IMR-90 (cell line): ENCODE results near the gene ASF1A. TPM values are rescaled to one million over a fixed set of nuclear protein-coding genes. Genes with fewer than 3 reads are reported as not detected.

ENCODE experiments used
- ATAC-seq: fragments of 200-7000 bp; cut with Tn5 transposase; 2 replicates; pipeline ENCODE4 v1.9.1; 2020; ENCODE audit warnings: low read depth, mild to moderate bottlenecking, moderate library complexity
- BruUV-seq: library from RNA; stranded (reverse); fragments of 400-500 nt; replicated peaks from 2 replicates; lab custom pipeline; 2021; lab: Mats Ljungman, UMichigan
- CTCF ChIA-PET: fragments of 300-600 bp; formaldehyde crosslinking; extraction: SDS; loops from one replicate; lab custom pipeline; 2021; ENCODE audit warnings: antibody characterized with exemption; lab: Yijun Ruan, JAX
- POLR2A ChIA-PET: fragments of 300-600 bp; sonication (Branson Sonifier 250); formaldehyde crosslinking; loops from one replicate; lab custom pipeline; 2022; ENCODE audit warnings: antibody characterized with exemption; ENCODE audit not compliant: unreplicated experiment; lab: Charles Lee
- DNase-seq: peaks from one replicate; pipeline ENCODE4 v3.0.0; 2013
- H2AFZ ChIP-seq: replicated peaks from 2 replicates; pipeline ENCODE3; 2013; ENCODE audit warnings: low read length, mild to moderate bottlenecking; ENCODE audit not compliant: poor library complexity
- H2AK5ac ChIP-seq: 2 replicates; pipeline ENCODE4 v1.6.1; 2013; ENCODE audit warnings: low read depth, low read length, inconsistent platforms
- H2AK9ac ChIP-seq: replicated peaks from 2 replicates; pipeline ENCODE3; 2013; ENCODE audit warnings: mild to moderate bottlenecking, low read depth, low read length, moderate library complexity; ENCODE audit not compliant: poor library complexity
- H2BK120ac ChIP-seq: 2 replicates; pipeline ENCODE4 v1.6.1; 2013; ENCODE audit warnings: low read depth, low read length, inconsistent platforms
- H2BK15ac ChIP-seq: 3 replicates; pipeline ENCODE4 v1.6.1; 2013; ENCODE audit warnings: low read depth, low read length, inconsistent platforms
- H2BK20ac ChIP-seq: 2 replicates; pipeline ENCODE4 v1.6.1; 2013; ENCODE audit warnings: low read depth, mild to moderate bottlenecking, inconsistent platforms, low read length, moderate library complexity
- H2BK5ac ChIP-seq: 2 replicates; pipeline ENCODE4 v1.6.1; 2013; ENCODE audit warnings: mild to moderate bottlenecking, low read depth, low read length, inconsistent platforms; ENCODE audit not compliant: poor library complexity, severe bottlenecking
- H3K14ac ChIP-seq: replicated peaks from 2 replicates; pipeline ENCODE4 v1.6.1; 2013; ENCODE audit warnings: low read depth, low read length, inconsistent platforms
- H3K18ac ChIP-seq: 2 replicates; pipeline ENCODE4 v1.6.1; 2013; ENCODE audit warnings: low read depth, low read length, control low read depth
- H3K23ac ChIP-seq: 2 replicates; pipeline ENCODE4 v1.6.1; 2013; ENCODE audit warnings: low read depth, low read length, inconsistent platforms
- H3K27ac ChIP-seq: 2 replicates; pipeline ENCODE4 v1.5.1; 2013; ENCODE audit warnings: mild to moderate bottlenecking, control low read depth, low read length; ENCODE audit not compliant: insufficient read depth
- H3K27me3 ChIP-seq: 2 replicates; pipeline ENCODE4 v1.6.1; 2013; ENCODE audit warnings: low read length; ENCODE audit not compliant: control insufficient read depth, insufficient read depth
- H3K36me3 ChIP-seq: 2 replicates; pipeline ENCODE4 v1.6.1; 2013; ENCODE audit warnings: low read length, mixed read lengths; ENCODE audit not compliant: control insufficient read depth, insufficient read depth
- H3K4ac ChIP-seq: 2 replicates; pipeline ENCODE4 v1.6.1; 2013; ENCODE audit warnings: low read depth, low read length, inconsistent platforms
- H3K4me1 ChIP-seq: 2 replicates; pipeline ENCODE4 v1.6.1; 2013; ENCODE audit warnings: low read length, mixed read lengths; ENCODE audit not compliant: control insufficient read depth, insufficient read depth
- H3K4me2 ChIP-seq: 2 replicates; pipeline ENCODE4 v1.6.1; 2013; ENCODE audit warnings: low read depth, mild to moderate bottlenecking, control low read depth, low read length, moderate library complexity
- H3K4me3 ChIP-seq: 2 replicates; pipeline ENCODE4 v1.5.1; 2013; ENCODE audit warnings: low read depth, mild to moderate bottlenecking, control low read depth, low read length, moderate library complexity; ENCODE audit not compliant: insufficient read depth
- H3K56ac ChIP-seq: 2 replicates; pipeline ENCODE4 v1.6.1; 2013; ENCODE audit warnings: low read length, inconsistent platforms; ENCODE audit not compliant: insufficient read depth; ENCODE audit errors: extremely low read depth
- H3K79me1 ChIP-seq, 2 experiments: 2 replicates each; pipeline ENCODE4 v1.6.1; 2013; ENCODE audit warnings: low read length in 2 of 2, inconsistent platforms in 1 of 2, low read depth in 1 of 2
- H3K9ac ChIP-seq: 2 replicates; pipeline ENCODE4 v1.6.1; 2013; ENCODE audit warnings: low read depth, low read length, control low read depth
- H3K9me1 ChIP-seq: 2 replicates; pipeline ENCODE4 v1.6.1; 2013; ENCODE audit warnings: low read length, inconsistent platforms; ENCODE audit not compliant: insufficient read depth
- H3K9me3 ChIP-seq: 2 replicates; pipeline ENCODE4 v1.6.1; 2013; ENCODE audit warnings: low read length; ENCODE audit not compliant: control insufficient read depth, insufficient read depth
- H4K20me1 ChIP-seq: 2 replicates; pipeline ENCODE4 v1.6.1; 2013; ENCODE audit warnings: low read length, inconsistent platforms; ENCODE audit not compliant: insufficient read depth
- H4K5ac ChIP-seq: 2 replicates; pipeline ENCODE4 v1.6.1; 2013; ENCODE audit warnings: mild to moderate bottlenecking, low read depth, low read length, control low read depth
- H4K8ac ChIP-seq, 2 experiments: 2 replicates each; pipeline ENCODE4 v1.6.1; 2013; ENCODE audit warnings: low read depth in 2 of 2, low read length in 2 of 2, control low read depth in 1 of 2, inconsistent platforms in 1 of 2
- H4K91ac ChIP-seq: 2 replicates; pipeline ENCODE4 v1.6.1; 2013; ENCODE audit warnings: low read depth, low read length, inconsistent platforms; ENCODE audit not compliant: insufficient read depth
- CHD1 ChIP-seq: IDR thresholded peaks from 2 replicates; pipeline ENCODE4 v1.6.1; 2012; ENCODE audit warnings: low read depth, low read length, improper control_type of control experiment
- MAZ ChIP-seq: IDR thresholded peaks from 2 replicates; pipeline ENCODE4 v1.6.1; 2012; ENCODE audit warnings: low read depth, mild to moderate bottlenecking, low read length, improper control_type of control experiment, moderate library complexity, borderline replicate concordance
- SMC3 ChIP-seq: fragments of 150-350 bp; IDR thresholded peaks from 2 replicates; pipeline ENCODE4 v1.6.1; 2016; ENCODE audit warnings: low read depth, mild to moderate bottlenecking, antibody characterized with exemption, low read length, moderate library complexity
- whole genome bisulfite sequencing, 2 experiments: methylation state at CpG; one replicate each; pipeline versions ENCODE4 v1.1.5 to v1.1.7; 2013; ENCODE audit warnings: missing lambda C conversion rate in 2 of 2; ENCODE audit not compliant: insufficient read length in 1 of 2; ENCODE audit errors: extremely low coverage in 2 of 2; 5-methylcytosine and 5-hydroxymethylcytosine counted together
- dilution Hi-C: fragments of 300-500 bp; cut with HindIII; formaldehyde crosslinking; loops from one replicate; pipeline ENCODE4 v1.14.3; 2018; ENCODE audit warnings: low sequenced_read_pairs; ENCODE audit not compliant: unreplicated experiment
- in situ Hi-C: fragments of 300-500 bp; cut with MboI; formaldehyde crosslinking; loops from 3 replicates; pipeline ENCODE4 v1.14.3; 2019; ENCODE audit warnings: low sequenced_read_pairs, inconsistent platforms, mixed read lengths
- intact Hi-C: fragments of 100-400 bp; cut with micrococcal nuclease; formaldehyde crosslinking; loops from 2 replicates; pipeline ENCODE4 v1.10.0; 2022
- polyA plus RNA-seq, 3 experiments: library from polyadenylated mRNA; depleted of rRNA; stranded (reverse); fragments of >200 nt; gene quantifications; 2 replicates each; pipeline ENCODE4 v1.2.3, GENCODE V29; 2012; ENCODE audit warnings: low replicate concordance in 1 of 3
- total RNA-seq: library from RNA; depleted of rRNA; stranded (reverse); fragments of >200 nt; gene quantifications from 2 replicates; pipeline ENCODE4 v1.2.3, GENCODE V29; 2012

ASF1A gene
- total and polyA plus RNA-seq, 2 of the 4 experiments (the other 2 are of a cell fraction), result 10.1 to 11.1 TPM

- Histone ChIP-seq H4K20me1 (no peaks in the 10 kb centered on the region), H4K91ac (no peak overlapping the region), H3K18ac (no peak overlapping the region), H2BK15ac (no peak overlapping the region), H3K23ac (no peak overlapping the region), H3K4me3 (no peak overlapping the region), H2AFZ (no peak overlapping the region), H3K9ac (no peak overlapping the region), H4K5ac (no peak overlapping the region), H3K4ac (no peak overlapping the region), H3K9me3 (no peaks in the 10 kb centered on the region), H2BK20ac (no peak overlapping the region), H4K8ac (no peak overlapping the region), H3K79me1 (peaks cover 16 to 17% of the 10 kb centered on the region in 2 experiments; a peak in 3 of 4 replicates), H2BK5ac (no peak overlapping the region), H3K14ac (no peak overlapping the region), H2AK5ac (no peak overlapping the region), H2AK9ac (no peak overlapping the region), H3K27ac (no peak overlapping the region), H3K56ac (no peak overlapping the region), H3K36me3 (no peaks in the 10 kb centered on the region), H3K4me1 (no peaks in the 10 kb centered on the region), H2BK120ac (no peak overlapping the region), H3K27me3 (no peaks in the 10 kb centered on the region), H3K4me2 (no peak overlapping the region), H3K9me1 (peaks cover 8% of the 10 kb centered on the region; the same call in 1 of the 2 replicates)
- dilution Hi-C loops, result no loop called here
- ChIA-PET POLR2A (no interaction called here), CTCF (no interaction called here)
- no TSS peak for BruUV-seq
- no peak for DNase-seq
- intact Hi-C loops, result no loop called here
- in situ Hi-C loops, result no loop called here
- no CpG with 5 or more reads among the region's 4 CpGs for WGBS, 2 experiments
- no peak for TF ChIP-seq CHD1
- TF ChIP-seq MAZ, result no peak
- no peak for TF ChIP-seq SMC3
- ATAC-seq, result no peak
Observed at GRCh38 chr6:118862443-118862842, 31.5 kb upstream of the ASF1A start.
